SJSA1 (cell line): ENCODE data around the gene TLE4. TPM values are rescaled to one million over a fixed set of nuclear protein-coding genes. Genes with fewer than 3 reads are reported as not detected.
"Not testable (repeated sequence)": the region's sequence is repeated elsewhere in the genome, so short reads cannot be mapped to it uniquely, and the experiment has no call there.

Experiments used
- DNase-seq, 2 experiments: peaks; one replicate each; pipeline ENCODE4 v3.0.0-alpha.2; 2015 to 2020; ENCODE audit warnings: low spot score in 2 of 2, low read depth in 1 of 2
- H3K27ac ChIP-seq: fragments of 250-450 bp; sonication (Bioruptor Pico); 2 replicates; pipeline ENCODE4 v1.5.1; 2020; ENCODE audit warnings: mild to moderate bottlenecking, moderate library complexity
- H3K27me3 ChIP-seq: fragments of 250-450 bp; sonication (Bioruptor Pico); replicated peaks from 2 replicates; pipeline ENCODE4 v1.5.1; 2020; ENCODE audit warnings: mild to moderate bottlenecking, moderate library complexity
- H3K36me3 ChIP-seq: fragments of 250-450 bp; sonication (Bioruptor Pico); 2 replicates; pipeline ENCODE4 v1.5.1; 2020; ENCODE audit warnings: mild to moderate bottlenecking
- H3K4me1 ChIP-seq: fragments of 250-450 bp; sonication (Bioruptor Pico); replicated peaks from 2 replicates; pipeline ENCODE4 v1.6.1; 2021; ENCODE audit warnings: mild to moderate bottlenecking
- H3K4me3 ChIP-seq: fragments of 250-450 bp; sonication (Bioruptor Pico); 2 replicates; pipeline ENCODE4 v1.5.1; 2020; ENCODE audit warnings: mild to moderate bottlenecking
- H3K9me3 ChIP-seq: fragments of 250-450 bp; sonication (Bioruptor Pico); replicated peaks from 2 replicates; pipeline ENCODE4 v1.5.1; 2020; ENCODE audit warnings: mild to moderate bottlenecking
- total RNA-seq: library from RNA; depleted of rRNA; stranded (reverse); fragments of >200 nt; shearing (Covaris generic); gene quantifications from 2 replicates; pipeline ENCODE4 v1.2.3, GENCODE V29; 2014

The TLE4 gene
- total RNA-seq, 1 experiment from 2014 or later = 54.6 TPM

DNA sequence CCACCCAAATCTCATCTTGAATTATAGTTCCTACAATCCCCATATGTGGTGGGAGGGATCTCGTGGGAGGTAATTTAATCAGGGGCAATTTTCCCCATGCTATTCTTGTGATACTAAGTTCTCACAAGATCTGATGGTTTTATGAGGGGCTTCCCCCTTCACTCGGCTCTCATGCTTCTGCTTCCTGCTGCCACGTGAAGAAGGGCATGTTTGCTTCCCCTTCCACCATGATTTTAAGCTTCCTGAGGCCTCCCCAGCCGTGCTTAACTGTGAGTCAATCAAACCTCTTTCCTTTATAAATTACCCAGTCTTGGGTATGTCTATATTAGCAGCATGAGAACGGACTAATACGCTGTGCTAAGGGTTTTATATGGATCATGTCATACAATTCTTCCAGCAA is 72.3 kb downstream of the TLE4 start:
- Histone ChIP-seq H3K4me1 (no peaks in the 10 kb centered on the region), H3K4me3 (no peak overlapping the region), H3K9me3 (no peaks in the 10 kb centered on the region), H3K27me3 (no peaks in the 10 kb centered on the region), H3K36me3 (peaks cover 31% of the 10 kb centered on the region), H3K27ac (no peak overlapping the region)
- no peak for DNase-seq

GRCh38 chr9:79644601-79645000 is 72.8 kb downstream of the TLE4 start:
- DNase-seq = no peak
- no peaks in the 10 kb centered on the region for H3K4me1 ChIP-seq
- no peaks in the 10 kb centered on the region for H3K9me3 ChIP-seq
- no peaks in the 10 kb centered on the region for H3K27me3 ChIP-seq
- H3K4me3 ChIP-seq = no peak overlapping the region
- H3K27ac ChIP-seq = no peak overlapping the region
- peaks cover 29% of the 10 kb centered on the region for H3K36me3 ChIP-seq

GRCh38 chr9:79645110-79645509 is 73.3 kb downstream of the TLE4 start:
- no peaks in the 10 kb centered on the region for H3K9me3 ChIP-seq
- no peak overlapping the region for H3K27ac ChIP-seq
- peaks cover 26% of the 10 kb centered on the region for H3K36me3 ChIP-seq
- no peaks in the 10 kb centered on the region for H3K4me1 ChIP-seq
- no peak for DNase-seq
- H3K4me3 ChIP-seq = no peak overlapping the region
- no peaks in the 10 kb centered on the region for H3K27me3 ChIP-seq

GRCh38 chr9:79646096-79646495 is 74.3 kb downstream of the TLE4 start:
- no peak overlapping the region for H3K27ac ChIP-seq

DNA sequence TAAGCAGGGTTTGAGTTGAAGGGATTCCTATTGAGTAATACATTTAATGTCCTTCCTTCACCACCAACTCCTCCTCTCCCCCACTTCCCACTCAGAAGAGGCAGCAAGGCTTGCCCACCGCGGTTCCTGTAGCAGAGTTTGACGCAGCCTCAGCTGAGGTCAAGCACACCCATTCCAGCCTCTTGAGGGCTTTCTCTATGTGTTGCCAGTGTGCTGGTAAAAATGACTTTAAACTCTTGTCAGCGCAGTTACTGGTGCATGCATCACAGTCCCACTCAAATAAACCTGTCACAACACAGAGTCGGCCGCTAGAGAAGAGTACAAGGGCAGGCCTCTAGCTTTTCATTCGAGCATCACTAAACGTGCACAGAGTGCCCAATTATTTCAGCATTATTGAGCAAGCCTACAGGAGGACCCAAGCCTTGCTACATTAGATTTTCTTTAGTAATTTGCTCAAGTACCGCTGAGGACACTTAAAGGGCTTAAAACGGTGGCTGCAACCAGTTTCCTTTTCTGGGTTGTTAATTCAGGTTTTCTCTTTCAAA is 79.6 kb downstream of the TLE4 start:
- DNase-seq = no peak
- no peak overlapping the region for H3K4me3 ChIP-seq
- peaks cover 20% of the 10 kb centered on the region for H3K36me3 ChIP-seq
- no peaks in the 10 kb centered on the region for H3K27me3 ChIP-seq
- H3K9me3 ChIP-seq = no peaks in the 10 kb centered on the region
- H3K27ac ChIP-seq = no peak overlapping the region
- H3K4me1 ChIP-seq = peaks cover 26% of the 10 kb centered on the region

More at GRCh38 chr9:79646096-79646495, 74.3 kb downstream of the TLE4 start:
- no peak for DNase-seq
- Histone ChIP-seq H3K27me3 (no peaks in the 10 kb centered on the region), H3K36me3 (peaks cover 26% of the 10 kb centered on the region), H3K4me1 (no peaks in the 10 kb centered on the region), H3K4me3 (no peak overlapping the region), H3K9me3 (no peaks in the 10 kb centered on the region)

- Histone ChIP-seq H3K4me3 (no peak overlapping the region), H3K9me3 (no peaks in the 10 kb centered on the region), H3K4me1 (peaks cover 32% of the 10 kb centered on the region), H3K27me3 (no peaks in the 10 kb centered on the region), H3K36me3 (peaks cover 27% of the 10 kb centered on the region), H3K27ac (no peak overlapping the region)
- DNase-seq = peak; percentile 42 to 62
Measured at GRCh38 chr9:79652598-79652997, 80.8 kb downstream of the TLE4 start.

DNA sequence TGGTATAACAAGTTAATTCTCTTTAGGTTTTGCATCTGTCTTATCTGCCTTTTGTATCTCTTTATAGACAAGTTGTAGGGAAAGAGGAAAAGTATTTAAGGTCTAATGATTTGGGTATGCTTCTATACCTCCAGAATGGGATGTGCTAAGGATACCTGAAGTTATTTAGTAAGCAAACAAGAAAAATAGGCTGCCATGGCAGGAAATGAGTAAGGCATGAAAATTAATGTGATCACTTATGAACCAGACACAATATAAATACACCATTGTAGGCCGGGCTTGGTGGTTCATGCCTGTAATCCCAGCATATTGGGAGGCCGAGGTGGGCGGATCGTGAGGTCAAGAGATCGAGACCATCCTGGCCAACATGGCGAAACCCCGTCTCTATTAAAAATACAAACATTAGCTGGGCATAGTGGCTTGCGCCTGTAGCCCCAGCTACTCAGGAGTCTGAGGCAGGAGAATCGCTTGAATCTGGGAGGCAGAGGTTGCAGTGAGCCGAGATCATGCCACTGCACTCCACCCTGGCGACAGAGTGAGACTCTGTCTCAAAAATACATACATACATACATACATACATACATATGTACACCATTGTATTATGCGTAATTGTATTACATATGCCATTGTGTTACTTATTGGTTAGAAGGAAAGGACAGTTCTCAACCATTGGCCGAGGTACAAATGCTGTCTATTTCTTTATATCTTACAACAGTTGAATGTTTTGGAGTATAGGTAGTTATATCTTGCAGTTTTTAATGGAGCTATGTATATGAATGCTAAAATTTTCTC is 83.0 kb downstream of the TLE4 start:
- DNase-seq, H3K9me3 ChIP-seq, H3K27ac ChIP-seq, H3K27me3 ChIP-seq, H3K4me3 ChIP-seq: not testable (repeated sequence)
- peaks cover 45% of the 10 kb centered on the region for H3K4me1 ChIP-seq
- H3K36me3 ChIP-seq = peaks cover 31% of the 10 kb centered on the region

- no peak overlapping the region for H3K27ac ChIP-seq
- H3K36me3 ChIP-seq = peaks cover 35% of the 10 kb centered on the region
- H3K4me1 ChIP-seq = peaks cover 45% of the 10 kb centered on the region
- no peak overlapping the region for H3K4me3 ChIP-seq
- no peak for DNase-seq
- no peaks in the 10 kb centered on the region for H3K27me3 ChIP-seq
- H3K9me3 ChIP-seq = no peaks in the 10 kb centered on the region
Measured at GRCh38 chr9:79655551-79655950, 83.8 kb downstream of the TLE4 start.

GRCh38 chr9:79656169-79656568 is 84.4 kb downstream of the TLE4 start:
- no peak overlapping the region for H3K4me3 ChIP-seq
- peaks cover 35% of the 10 kb centered on the region for H3K36me3 ChIP-seq
- H3K27me3 ChIP-seq = no peaks in the 10 kb centered on the region
- no peak overlapping the region for H3K27ac ChIP-seq
- H3K9me3 ChIP-seq = no peaks in the 10 kb centered on the region
- DNase-seq = no peak
- H3K4me1 ChIP-seq = peaks cover 45% of the 10 kb centered on the region

GRCh38 chr9:79657891-79658290 is 86.1 kb downstream of the TLE4 start:
- no peak for DNase-seq

DNA sequence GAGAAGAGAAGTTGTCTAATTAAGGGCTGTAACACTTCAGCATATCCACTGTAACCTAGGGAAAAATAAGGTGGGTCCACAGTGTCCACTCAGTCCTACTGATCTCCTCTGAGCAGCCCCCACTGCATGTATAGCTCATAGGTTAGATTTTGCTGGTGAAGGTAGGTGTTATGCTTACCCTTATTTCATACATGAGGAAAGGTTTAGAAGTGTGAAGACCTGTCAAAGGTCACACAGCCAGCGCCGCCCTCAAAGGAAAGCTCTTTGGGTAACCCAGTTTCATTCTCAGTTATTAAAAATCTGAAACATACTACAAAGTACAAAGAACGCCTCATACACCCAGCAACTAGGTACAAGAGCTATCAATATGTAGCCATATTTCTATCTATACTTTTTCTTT is 87.2 kb downstream of the TLE4 start:
- H3K4me1 ChIP-seq = peaks cover 42% of the 10 kb centered on the region
- H3K27me3 ChIP-seq = no peaks in the 10 kb centered on the region
- H3K36me3 ChIP-seq = peaks cover 27% of the 10 kb centered on the region
- no peak overlapping the region for H3K27ac ChIP-seq
- H3K4me3 ChIP-seq = no peak overlapping the region
- no peaks in the 10 kb centered on the region for H3K9me3 ChIP-seq
- no peak for DNase-seq

More at GRCh38 chr9:79657891-79658290, 86.1 kb downstream of the TLE4 start:
- H3K9me3 ChIP-seq = no peaks in the 10 kb centered on the region
- H3K27me3 ChIP-seq = no peaks in the 10 kb centered on the region
- H3K4me3 ChIP-seq = no peak overlapping the region
- no peak overlapping the region for H3K27ac ChIP-seq
- H3K36me3 ChIP-seq = peaks cover 33% of the 10 kb centered on the region
- peaks cover 45% of the 10 kb centered on the region for H3K4me1 ChIP-seq

DNA sequence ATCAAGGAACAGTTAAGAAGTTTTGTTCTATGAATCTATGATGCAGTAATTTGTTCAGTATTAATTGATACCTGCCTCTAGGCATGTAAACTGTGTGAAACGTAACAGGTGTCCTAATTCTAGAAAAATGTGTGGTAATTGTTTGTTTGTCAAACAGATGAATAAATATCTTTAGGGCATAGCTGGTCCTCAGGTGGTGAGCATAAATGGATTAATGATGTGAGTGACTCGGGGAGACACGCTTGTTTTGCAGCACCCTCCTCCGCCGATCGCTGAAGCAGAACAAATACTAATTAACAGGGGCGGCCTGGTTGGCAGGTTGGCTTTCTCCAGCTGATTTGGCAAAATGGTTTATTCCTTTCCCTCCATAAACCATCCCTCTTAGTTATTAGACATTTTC is 88.8 kb downstream of the TLE4 start:
- peaks cover 18% of the 10 kb centered on the region for H3K36me3 ChIP-seq
- H3K27me3 ChIP-seq = no peaks in the 10 kb centered on the region
- no peaks in the 10 kb centered on the region for H3K9me3 ChIP-seq
- H3K27ac ChIP-seq = no peak overlapping the region
- no peak overlapping the region for H3K4me3 ChIP-seq
- H3K4me1 ChIP-seq = peaks cover 40% of the 10 kb centered on the region
- DNase-seq = no peak

DNA sequence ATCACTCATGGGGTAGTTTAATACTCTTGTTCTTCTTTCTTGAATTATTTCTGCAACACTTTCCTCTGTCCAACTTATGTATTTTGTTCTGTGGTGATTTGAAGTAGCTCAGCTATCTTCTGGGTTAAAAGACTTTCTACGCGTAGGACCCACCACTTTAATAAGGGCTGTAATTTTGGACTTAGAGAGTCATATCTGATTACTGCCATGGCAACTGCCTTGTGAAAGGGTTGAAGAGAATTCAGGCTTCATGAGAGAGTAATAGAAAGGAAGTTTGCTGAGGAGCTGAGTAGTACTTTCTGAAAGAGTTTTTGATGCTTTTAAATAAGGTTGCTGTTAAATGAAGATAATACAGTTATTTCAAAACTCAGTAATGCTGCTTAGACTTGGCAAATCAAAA is 89.5 kb downstream of the TLE4 start:
- Histone ChIP-seq H3K36me3 (peaks cover 15% of the 10 kb centered on the region), H3K27me3 (no peaks in the 10 kb centered on the region), H3K9me3 (no peaks in the 10 kb centered on the region), H3K27ac (no peak overlapping the region), H3K4me3 (no peak overlapping the region), H3K4me1 (peaks cover 35% of the 10 kb centered on the region)
- no peak for DNase-seq

DNA sequence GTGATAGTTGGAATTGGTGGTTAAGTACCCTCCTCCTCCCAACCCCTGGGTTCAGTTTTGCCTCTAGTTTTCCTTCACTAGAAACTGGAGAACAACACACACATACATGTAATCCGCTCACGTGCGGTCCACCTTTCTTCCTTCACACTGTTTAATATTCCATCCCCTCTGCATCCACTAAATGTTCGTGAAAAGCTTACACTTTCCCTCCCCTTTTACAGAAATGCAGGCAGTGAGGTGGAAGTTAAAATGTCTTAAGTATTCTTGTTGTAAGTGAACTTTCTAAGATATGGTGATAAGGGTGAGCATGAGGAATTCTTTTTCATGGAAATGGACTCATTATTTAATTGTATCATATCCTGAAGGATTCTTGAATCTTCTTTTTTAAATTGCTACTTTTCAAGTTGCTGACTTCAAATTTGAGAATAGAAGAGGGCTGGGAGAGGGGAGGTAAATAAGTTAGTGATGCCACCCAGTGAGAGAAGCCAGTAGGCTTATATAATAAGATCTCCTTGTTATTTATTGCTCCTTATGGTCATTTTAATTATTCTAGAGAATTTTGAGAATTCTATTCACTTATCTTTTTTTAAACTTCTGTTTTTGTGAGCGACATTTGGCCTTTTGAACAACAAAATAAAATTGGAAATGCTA is 90.2 kb downstream of the TLE4 start:
- no peak overlapping the region for H3K4me3 ChIP-seq
- H3K36me3 ChIP-seq = peaks cover 13% of the 10 kb centered on the region
- H3K27me3 ChIP-seq = no peaks in the 10 kb centered on the region
- peak in 1 of 2 experiments; percentile 24 for DNase-seq
- H3K27ac ChIP-seq = peak overlapping the region; percentile 18; the same call in 1 of the 2 replicates
- no peaks in the 10 kb centered on the region for H3K9me3 ChIP-seq
- peaks cover 35% of the 10 kb centered on the region for H3K4me1 ChIP-seq
